ENCODE measurements around the gene ZNF415. TPM values are rescaled to one million over a fixed set of nuclear protein-coding genes. Genes with fewer than 3 reads are reported as not detected.

ZNF415 gene
- total and polyA plus RNA-seq, 9 of the 15 experiments (the other 6 are each of a cell fraction or from before 2014, with no cell fraction given) = 0.06 to 0.82 (median 0.14) TPM; not detected in 2

- Histone ChIP-seq H3K4me3 (no peak overlapping the region), H3K27ac (ENCODE audit: extremely low read depth, low read depth, low read length) (no peak overlapping the region), H3K36me3 (ENCODE audit: control insufficient read depth, insufficient read depth, low read length) (peaks cover 3% of the 10 kb centered on the region; the same call in 1 of the 3 replicates), H3K9ac (ENCODE audit: insufficient read depth in 1 of 2, low read depth in 2 of 2, low read length in 2 of 2) (no peak overlapping the region), H4K20me1 (replicated peaks; ENCODE audit: control insufficient read depth, insufficient read depth, low read length) (no peaks in the 10 kb centered on the region), H3K27me3 (ENCODE audit: control insufficient read depth in 2 of 2, insufficient read depth in 2 of 2, low read length in 2 of 2) (no peaks in the 10 kb centered on the region), H3K9me1 (ENCODE audit: control insufficient read depth, insufficient read depth, low read length) (no peaks in the 10 kb centered on the region), H3K9me3 (replicated peaks; ENCODE audit: control insufficient read depth, insufficient read depth, low read depth, low read length) (no peaks in the 10 kb centered on the region; the same call in 1 of the 2 replicates), H3K79me2 (ENCODE audit: control insufficient read depth, insufficient read depth, low read length) (no peaks in the 10 kb centered on the region), H3K4me1 (replicated peaks in 1 of 2; ENCODE audit: control insufficient read depth in 2 of 2, insufficient read depth in 2 of 2, low read length in 2 of 2) (no peaks in the 10 kb centered on the region), H2AFZ (ENCODE audit: low read depth, low read length) (no peak overlapping the region), H3K4me2 (ENCODE audit: insufficient read depth, low read length) (no peak overlapping the region)
- ChIA-PET POLR2A (no interaction called here), CTCF (ENCODE audit: low intra/inter-chr PET ratio) (no interaction called here)
- ATAC-seq (no peak), DNase-seq (ENCODE audit: extremely low read depth in 1 of 4, low spot score in 3 of 4) (no peak), FAIRE-seq (no peak)
- intact Hi-C loops (cut with micrococcal nuclease) = no loop called here
- in situ Hi-C loops (cut with MboI) = no loop called here
- 6% methylated on average over 5 of the region's 5 CpGs for WGBS (ENCODE audit: insufficient coverage, low coverage, missing lambda C conversion rate)
- no TSS peak for BruUV-seq (replicated peaks)
- TF ChIP-seq MIER1 (IDR thresholded peaks at IDR 0.05; ENCODE audit: low read depth) (peak; percentile 81; the same call in 1 of the 2 replicates), EHMT2 (IDR thresholded peaks at IDR 0.05) (peak; percentile 90), ZNF431 (CRISPR knock-in tag; IDR thresholded peaks at IDR 0.05) (no peak), GABPB1 (CRISPR knock-in tag; IDR thresholded peaks at IDR 0.05) (no peak), RBFOX2 (IDR thresholded peaks at IDR 0.05; ENCODE audit: low read depth, low read length) (no peak)
- TF ChIP-seq, protein P1, sequence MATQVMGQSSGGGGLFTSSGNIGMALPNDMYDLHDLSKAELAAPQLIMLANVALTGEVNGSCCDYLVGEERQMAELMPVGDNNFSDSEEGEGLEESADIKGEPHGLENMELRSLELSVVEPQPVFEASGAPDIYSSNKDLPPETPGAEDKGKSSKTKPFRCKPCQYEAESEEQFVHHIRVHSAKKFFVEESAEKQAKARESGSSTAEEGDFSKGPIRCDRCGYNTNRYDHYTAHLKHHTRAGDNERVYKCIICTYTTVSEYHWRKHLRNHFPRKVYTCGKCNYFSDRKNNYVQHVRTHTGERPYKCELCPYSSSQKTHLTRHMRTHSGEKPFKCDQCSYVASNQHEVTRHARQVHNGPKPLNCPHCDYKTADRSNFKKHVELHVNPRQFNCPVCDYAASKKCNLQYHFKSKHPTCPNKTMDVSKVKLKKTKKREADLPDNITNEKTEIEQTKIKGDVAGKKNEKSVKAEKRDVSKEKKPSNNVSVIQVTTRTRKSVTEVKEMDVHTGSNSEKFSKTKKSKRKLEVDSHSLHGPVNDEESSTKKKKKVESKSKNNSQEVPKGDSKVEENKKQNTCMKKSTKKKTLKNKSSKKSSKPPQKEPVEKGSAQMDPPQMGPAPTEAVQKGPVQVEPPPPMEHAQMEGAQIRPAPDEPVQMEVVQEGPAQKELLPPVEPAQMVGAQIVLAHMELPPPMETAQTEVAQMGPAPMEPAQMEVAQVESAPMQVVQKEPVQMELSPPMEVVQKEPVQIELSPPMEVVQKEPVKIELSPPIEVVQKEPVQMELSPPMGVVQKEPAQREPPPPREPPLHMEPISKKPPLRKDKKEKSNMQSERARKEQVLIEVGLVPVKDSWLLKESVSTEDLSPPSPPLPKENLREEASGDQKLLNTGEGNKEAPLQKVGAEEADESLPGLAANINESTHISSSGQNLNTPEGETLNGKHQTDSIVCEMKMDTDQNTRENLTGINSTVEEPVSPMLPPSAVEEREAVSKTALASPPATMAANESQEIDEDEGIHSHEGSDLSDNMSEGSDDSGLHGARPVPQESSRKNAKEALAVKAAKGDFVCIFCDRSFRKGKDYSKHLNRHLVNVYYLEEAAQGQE (IDR thresholded peaks at IDR 0.05; ENCODE audit: borderline replicate concordance) = peak; percentile 93
- TF ChIP-seq, protein P1 (CRISPR knock-in tag; IDR thresholded peaks at IDR 0.05; ENCODE audit: low read depth) = peak; percentile 72; the same call in 1 of the 2 replicates
- TF ChIP-seq, protein P2, sequence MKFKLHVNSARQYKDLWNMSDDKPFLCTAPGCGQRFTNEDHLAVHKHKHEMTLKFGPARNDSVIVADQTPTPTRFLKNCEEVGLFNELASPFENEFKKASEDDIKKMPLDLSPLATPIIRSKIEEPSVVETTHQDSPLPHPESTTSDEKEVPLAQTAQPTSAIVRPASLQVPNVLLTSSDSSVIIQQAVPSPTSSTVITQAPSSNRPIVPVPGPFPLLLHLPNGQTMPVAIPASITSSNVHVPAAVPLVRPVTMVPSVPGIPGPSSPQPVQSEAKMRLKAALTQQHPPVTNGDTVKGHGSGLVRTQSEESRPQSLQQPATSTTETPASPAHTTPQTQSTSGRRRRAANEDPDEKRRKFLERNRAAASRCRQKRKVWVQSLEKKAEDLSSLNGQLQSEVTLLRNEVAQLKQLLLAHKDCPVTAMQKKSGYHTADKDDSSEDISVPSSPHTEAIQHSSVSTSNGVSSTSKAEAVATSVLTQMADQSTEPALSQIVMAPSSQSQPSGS (CRISPR knock-in tag; IDR thresholded peaks at IDR 0.05) = no peak
These were observed 45.3 kb upstream of the ZNF415 start for GRCh38 chr19:53177986-53178385.

All from K562 (cell line).